Brain microvascular endothelial cell (primary cell): Measurements from ENCODE around the gene ANKS3.

Source experiments
- DNase-seq: peaks from one replicate; pipeline ENCODE4 v3.0.0-alpha.2; 2020
- H3K27ac ChIP-seq: fragments of 250-450 bp; sonication (Bioruptor Pico); 2 replicates; pipeline ENCODE4 v1.5.1; 2020; ENCODE audit warnings: mild to moderate bottlenecking, moderate library complexity
- H3K27me3 ChIP-seq: fragments of 250-450 bp; sonication (Bioruptor Pico); replicated peaks from 2 replicates; pipeline ENCODE4 v1.5.1; 2020; ENCODE audit warnings: mild to moderate bottlenecking
- H3K36me3 ChIP-seq: fragments of 250-450 bp; sonication (Bioruptor Pico); replicated peaks from 2 replicates; pipeline ENCODE4 v1.5.1; 2020; ENCODE audit warnings: mild to moderate bottlenecking
- H3K4me3 ChIP-seq: 2 replicates; pipeline ENCODE4 v1.5.1; 2011; ENCODE audit warnings: low read depth, mild to moderate bottlenecking, control low read depth, low read length, moderate library complexity
- in situ Hi-C: cut with HindIII; loops from 2 replicates; pipeline ENCODE4 v1.10.0; 2017; ENCODE audit warnings: low sequenced_read_pairs, low pct_ligation_motif_present
- TF ChIP-seq, protein P1 (sequence below): IDR thresholded peaks from 2 replicates; pipeline ENCODE4 v1.5.1; 2011; ENCODE audit warnings: low read depth, mild to moderate bottlenecking, moderate library complexity, low read length, control low read depth, inconsistent platforms; ENCODE audit errors: missing control alignments

ANKS3 gene

DNA sequence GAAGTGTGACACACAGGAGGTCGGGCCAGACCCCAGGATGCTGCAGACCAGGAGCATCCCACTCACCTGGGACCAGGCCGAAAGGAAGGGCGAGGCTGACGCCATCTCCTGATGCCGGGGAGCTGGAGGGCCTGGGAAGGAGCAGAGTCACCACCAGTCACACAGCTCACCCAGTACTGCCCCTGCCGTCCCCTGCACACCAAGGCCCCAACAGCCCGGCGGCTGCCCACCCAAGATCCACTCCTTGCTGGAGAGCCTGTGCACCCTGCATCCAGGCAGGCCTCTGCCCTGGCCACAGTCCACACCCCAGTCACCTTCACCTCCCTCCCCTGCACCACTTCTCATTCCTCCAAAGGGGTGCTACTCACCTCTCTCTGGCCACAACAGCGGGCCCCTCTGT, 28.1 kb upstream of the ANKS3 start:
- no peak for DNase-seq
- in situ Hi-C loops, result no loop called here
- Histone ChIP-seq H3K27me3 (no peaks in the 10 kb centered on the region), H3K36me3 (peaks cover 53% of the 10 kb centered on the region), H3K27ac (no peak overlapping the region), H3K4me3 (no peak overlapping the region)
- TF ChIP-seq, protein P1, sequence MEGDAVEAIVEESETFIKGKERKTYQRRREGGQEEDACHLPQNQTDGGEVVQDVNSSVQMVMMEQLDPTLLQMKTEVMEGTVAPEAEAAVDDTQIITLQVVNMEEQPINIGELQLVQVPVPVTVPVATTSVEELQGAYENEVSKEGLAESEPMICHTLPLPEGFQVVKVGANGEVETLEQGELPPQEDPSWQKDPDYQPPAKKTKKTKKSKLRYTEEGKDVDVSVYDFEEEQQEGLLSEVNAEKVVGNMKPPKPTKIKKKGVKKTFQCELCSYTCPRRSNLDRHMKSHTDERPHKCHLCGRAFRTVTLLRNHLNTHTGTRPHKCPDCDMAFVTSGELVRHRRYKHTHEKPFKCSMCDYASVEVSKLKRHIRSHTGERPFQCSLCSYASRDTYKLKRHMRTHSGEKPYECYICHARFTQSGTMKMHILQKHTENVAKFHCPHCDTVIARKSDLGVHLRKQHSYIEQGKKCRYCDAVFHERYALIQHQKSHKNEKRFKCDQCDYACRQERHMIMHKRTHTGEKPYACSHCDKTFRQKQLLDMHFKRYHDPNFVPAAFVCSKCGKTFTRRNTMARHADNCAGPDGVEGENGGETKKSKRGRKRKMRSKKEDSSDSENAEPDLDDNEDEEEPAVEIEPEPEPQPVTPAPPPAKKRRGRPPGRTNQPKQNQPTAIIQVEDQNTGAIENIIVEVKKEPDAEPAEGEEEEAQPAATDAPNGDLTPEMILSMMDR, result no peak

DNA sequence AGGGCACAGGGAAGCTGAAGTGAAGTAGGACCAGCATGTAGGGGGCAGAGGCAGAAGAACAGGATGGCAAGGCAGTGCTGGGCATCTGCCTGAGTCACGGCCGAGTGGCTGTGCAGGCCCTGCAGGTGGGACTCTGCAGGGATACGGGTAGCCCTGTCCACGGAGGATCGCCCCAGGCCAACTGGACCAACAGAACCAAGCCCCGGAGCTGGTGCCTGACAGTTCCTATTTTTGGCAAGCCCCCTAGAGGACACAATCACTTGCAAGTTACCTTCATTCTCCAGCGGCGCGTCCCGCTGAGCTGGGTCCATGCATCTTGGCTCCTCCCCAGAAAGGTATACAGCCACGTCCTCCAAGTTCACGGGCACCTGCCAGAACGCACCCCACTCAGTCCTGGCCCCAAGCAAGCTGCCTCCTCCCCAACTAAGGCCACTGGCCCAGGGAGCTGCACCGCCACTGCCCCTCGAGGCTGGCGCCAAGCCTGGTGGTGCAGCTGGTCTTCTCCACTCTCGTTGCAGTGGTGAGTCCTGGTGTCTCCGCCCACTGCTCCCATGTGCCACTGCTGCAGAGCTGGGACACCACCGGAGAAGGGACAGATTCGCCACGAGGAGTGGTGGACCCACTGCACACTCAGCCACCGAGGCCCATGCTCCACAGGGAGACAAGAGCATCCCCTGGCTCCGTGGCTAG, 26.3 kb upstream of the ANKS3 start:
- H3K27ac ChIP-seq, result no peak overlapping the region
- H3K27me3 ChIP-seq, result no peaks in the 10 kb centered on the region
- TF ChIP-seq, protein P1, result no peak
- H3K4me3 ChIP-seq, result no peak overlapping the region
- peaks cover 58% of the 10 kb centered on the region for H3K36me3 ChIP-seq
- in situ Hi-C loops, result no loop called here
- DNase-seq, result no peak

DNA sequence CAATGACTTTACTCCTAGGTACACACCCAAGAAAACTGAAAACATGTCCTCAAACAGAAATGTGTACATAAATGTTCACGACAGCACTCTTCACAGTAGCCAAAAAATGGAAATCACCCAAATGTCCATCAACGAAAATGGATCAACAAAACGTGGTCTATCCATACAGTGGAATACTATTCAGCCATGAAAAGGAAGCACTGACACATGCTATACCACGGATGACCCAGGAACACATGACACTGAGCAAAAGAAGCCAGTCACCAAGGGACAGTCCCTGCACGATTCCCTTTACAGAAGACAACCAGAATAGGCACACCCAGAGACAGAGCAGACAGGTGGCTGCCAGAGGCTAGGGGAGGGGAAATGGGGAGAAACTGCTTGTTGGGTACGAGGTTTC, 21.6 kb upstream of the ANKS3 start:
- H3K27ac ChIP-seq, result no peak overlapping the region
- peaks cover 55% of the 10 kb centered on the region for H3K36me3 ChIP-seq
- in situ Hi-C loops, result no loop called here
- H3K4me3 ChIP-seq, result no peak overlapping the region
- no peaks in the 10 kb centered on the region for H3K27me3 ChIP-seq
- no peak for DNase-seq
- TF ChIP-seq, protein P1, result no peak

DNA sequence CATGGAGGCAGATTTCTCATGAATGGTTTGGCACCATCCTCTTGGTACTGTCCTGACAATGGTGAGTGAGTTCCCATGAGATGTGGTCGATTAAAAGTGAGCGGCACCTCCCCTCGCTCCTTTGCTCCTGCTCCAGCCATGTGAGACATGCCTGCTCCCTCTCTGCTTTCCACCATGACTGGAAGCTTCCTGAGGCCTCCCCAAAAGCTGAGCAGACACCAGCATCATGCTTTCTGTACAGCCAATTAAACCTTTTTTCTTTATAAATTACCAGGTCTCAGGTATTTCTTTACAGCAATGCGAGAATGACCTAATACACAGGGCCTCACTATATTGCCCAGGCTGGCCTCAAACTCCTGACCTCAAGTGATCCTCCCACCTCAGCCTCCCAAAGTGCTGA, 20.8 kb upstream of the ANKS3 start:
- DNase-seq, result no peak
- in situ Hi-C loops, result no loop called here
- Histone ChIP-seq H3K36me3 (peaks cover 49% of the 10 kb centered on the region), H3K27ac (no peak overlapping the region), H3K27me3 (no peaks in the 10 kb centered on the region), H3K4me3 (no peak overlapping the region)
- TF ChIP-seq, protein P1, result no peak

DNA sequence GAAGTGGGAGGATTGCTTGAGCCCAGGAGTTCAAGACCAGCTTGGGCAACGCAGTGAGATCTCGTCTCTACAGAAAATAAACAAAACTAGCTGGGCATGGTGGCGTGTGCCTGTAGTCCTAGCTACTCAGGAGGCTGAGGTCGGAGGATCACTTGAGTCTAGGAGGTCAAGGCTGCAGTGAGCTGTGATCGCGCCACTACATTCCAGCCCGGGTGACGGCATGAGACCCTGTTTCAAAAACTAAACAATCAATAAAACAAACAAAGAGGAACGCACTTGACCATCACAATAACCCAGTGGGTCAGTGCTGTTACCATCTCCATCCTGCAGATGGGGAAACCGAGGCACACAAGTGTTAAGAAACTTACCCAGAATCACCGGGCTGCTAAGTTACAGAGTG, 19.2 kb upstream of the ANKS3 start:
- H3K36me3 ChIP-seq, result peaks cover 40% of the 10 kb centered on the region
- DNase-seq, result no peak
- in situ Hi-C loops, result no loop called here
- no peak overlapping the region for H3K27ac ChIP-seq
- no peaks in the 10 kb centered on the region for H3K27me3 ChIP-seq
- no peak overlapping the region for H3K4me3 ChIP-seq
- TF ChIP-seq, protein P1, result no peak
